Measurements from ENCODE around the gene C1QTNF7.

C1QTNF7 gene

DNA sequence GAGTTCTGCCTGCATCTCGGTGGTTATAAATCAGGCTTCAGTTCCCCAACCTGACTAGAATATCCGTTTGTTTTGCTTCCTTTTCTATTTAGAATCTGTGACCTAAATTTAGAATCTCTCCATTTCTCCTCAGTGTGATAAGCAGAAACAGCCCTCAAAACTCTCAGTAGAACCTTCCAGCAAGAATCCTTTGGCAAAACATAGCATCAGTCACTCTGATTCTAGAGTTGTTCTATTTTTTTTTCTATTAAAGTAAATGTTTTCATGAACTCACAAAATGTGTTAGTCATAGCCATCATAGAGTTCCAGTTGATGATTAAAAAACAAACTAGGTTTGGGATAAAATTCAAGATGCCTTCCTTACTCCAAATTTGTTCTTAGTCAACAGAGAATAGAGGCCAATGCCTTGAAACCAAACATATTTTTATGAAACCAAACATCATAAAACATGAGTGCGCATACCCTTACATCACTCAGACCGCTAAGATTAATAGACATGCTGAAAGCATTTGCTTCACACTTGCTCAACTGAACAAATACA lies 13.2 kb upstream of the C1QTNF7 start:
- no peak for DNase-seq (ENCODE audit: low read depth)

DNA sequence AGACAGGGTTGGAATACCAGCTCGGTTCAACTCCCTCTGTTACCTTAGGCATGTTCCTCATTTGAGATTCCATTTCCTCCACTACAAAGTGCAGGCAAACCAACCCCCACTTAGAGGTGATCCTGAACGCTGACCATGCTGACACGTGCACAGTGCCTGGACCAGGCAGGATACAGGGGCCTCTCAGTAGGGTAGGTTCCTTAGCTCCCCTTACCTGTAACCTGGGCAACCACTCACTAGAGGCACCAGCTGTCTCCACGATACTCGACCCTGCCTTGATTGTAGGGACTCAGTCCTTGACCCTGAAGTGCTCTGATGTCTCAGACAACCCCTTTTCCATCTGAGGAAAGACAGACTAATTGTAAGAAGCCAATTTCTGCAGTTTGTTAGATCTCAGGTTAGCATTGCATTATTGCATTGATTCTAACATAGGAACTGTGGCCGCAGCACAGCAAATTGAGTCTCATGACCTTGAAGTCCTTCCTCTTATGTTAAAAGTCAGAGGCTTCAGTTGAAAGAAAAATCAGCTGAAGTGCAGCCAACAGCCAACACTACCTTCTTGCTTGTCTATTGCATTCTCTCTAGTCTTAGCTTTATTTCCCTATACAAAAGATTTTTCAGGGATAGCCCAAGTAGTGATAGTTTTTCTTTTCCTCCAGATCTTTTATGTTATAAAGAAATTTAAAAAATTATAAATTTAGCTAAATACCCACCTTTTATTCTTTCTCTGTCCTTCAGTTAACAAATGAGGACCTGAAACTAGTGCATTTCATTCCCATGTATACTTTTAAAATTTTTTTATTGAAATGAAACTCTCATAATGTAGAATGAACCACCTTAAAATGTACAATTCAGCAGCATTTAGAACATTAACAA lies 11.2 kb upstream of the C1QTNF7 start:
- DNase-seq (ENCODE audit: low read depth): no peak

DNA sequence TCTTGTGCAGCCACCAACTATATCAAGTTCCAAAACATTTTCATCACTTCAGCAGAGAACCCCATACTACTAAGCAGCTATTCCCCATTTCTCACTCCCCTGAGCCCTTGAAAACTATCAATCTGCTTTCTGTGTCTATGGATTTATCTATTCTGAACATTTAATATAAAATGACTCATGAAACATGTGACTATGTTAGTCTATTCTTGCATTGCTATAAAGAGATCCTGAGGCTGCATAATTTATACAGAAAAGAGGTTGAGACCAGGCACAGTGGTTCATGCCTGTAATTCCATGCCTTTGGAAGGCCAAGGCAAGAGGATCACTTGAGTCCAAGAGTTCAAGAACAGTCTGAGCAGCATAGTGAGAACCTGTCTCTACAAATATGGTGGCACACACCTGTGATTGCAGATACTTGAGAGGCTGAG lies 10.6 kb upstream of the C1QTNF7 start:
- DNase-seq (ENCODE audit: low read depth): no peak

DNA sequence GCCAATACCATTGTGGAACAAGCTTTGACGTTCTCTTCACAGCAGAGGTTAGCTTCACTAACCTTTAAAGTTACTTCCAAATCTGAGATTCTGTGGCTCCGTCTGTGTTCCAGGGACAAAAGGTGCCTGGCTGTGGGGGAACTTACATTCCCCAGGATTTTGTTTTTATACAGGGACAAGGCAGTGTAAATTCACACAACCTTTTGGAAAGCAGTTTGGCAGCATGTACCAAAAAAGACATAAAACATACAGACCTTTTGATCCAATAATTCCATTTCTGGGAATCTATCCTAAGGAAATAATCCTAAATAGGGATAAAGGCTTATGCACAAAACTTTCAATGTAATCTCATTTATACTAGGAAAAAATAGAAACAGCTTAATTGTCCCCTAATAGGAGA lies 8.9 kb upstream of the C1QTNF7 start:
- no peak for DNase-seq (ENCODE audit: low read depth)

DNA sequence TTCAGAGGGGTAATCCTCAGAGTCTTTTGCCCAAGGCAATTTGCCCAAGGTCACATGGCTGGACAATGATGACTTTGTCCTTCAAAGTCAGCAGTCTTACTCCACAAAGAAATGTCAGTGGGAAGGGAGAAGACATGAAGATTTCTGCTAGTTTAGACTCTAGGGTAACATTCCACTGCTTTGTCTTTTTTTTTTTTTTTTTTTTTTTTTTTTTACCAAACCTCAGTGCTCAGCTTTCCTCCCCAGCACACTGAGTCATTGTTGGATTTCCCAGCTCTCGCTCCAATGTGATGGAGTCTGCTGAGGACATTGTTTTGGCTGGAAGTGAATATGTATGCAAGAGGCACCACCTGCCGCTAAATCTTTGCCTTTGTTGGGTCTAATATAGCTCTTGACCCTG lies 7.2 kb upstream of the C1QTNF7 start:
- DNase-seq (ENCODE audit: low read depth): no peak

DNA sequence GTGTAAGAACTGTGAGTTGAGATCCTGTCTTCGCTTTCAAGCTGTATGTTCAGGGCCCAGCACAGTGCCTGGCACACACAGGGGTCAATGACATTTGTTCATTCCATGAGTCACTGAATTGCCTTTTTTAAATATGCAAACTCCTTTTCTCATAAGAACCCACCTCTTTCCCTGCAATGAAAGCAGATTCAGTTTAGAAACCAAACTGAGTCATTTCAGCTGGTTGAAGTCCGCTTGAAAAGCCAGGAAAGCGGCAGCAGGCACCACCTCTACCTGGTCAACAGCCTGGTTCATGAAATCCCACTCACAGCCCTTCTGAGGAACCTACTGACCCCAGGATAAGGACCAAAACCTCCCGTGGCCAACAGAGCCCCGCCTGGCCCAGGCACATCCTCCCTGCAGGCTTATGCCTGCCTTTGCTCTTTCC lies 4.5 kb upstream of the C1QTNF7 start:
- no peak for DNase-seq (ENCODE audit: low read depth)

DNA sequence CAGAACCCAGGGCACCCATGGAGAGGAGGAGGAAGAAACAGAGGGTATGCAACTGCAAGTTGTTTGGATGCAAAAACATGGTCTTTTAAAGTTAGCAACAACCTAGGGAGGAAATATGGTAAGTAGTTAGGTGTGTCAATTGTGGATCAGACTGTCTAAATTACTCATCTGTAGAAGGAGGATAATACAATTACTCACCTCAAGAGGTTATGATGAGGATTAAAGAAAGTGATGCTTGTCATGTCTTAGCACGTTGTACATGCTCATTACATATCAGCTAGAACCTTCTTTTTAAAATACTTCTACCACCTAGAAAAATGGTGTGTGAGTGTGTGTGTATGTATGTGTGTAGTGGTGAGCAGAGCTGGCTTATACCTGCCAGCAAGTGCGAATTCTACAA lies 2.3 kb upstream of the C1QTNF7 start:
- DNase-seq (ENCODE audit: low read depth): no peak

DNA sequence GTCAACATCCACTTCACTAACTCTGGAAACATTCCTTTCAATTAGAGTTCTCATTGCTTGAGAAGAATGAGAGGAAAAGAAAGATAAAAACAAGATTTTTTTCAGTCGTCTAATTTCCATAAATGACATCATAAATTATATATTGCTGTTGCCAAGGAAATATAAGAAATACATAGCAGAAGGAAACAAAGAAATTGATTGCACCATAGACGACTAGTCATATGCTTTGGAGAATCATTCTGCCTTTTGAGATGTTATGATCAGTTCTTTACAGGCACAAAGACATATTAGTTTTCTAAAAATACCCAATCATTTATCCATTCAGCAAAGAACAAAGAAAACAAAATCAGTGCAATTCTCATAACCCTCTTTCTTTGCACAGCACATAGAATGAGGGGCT lies 672 bp upstream of the C1QTNF7 start:
- DNase-seq (ENCODE audit: low read depth): no peak

DNA sequence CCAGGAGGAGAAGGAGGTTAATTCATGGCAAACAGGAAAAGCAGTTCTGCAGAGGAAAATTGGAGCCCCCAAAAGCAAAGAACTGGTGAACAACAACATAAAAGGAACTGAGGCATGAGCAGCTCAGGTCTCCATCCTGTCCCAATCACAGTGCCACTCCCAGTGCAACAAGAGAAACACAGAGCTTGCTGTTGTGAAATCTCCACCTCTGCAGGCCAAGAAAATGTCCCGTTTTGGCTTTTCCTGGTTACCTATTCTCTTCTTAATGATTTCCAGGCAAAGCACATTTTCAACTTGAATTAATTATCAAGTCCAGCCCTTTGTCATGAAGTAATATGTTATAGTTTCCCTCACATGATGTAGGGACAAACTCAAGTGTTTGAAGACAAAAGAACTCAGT lies 778 bp downstream of the C1QTNF7 start:
- no peak for DNase-seq (ENCODE audit: low read depth)

DNA sequence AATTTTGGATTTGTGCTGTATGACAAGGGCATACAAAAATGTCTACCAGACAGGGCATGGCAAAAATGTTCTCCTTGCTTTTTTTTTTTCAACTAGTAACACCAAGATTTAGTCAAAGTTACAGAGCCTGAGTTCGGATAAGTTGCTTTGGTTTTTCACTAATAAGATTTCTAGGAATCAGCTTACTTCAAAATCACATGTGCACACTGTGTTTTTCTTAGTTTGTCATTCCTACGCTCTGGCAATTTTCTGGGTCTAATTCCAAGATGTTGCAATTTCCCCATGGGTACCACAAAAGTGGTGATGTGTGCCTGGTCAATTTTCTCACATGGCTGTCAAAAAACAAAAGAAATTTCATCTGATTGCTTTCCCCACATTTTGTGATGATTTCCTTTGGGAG lies 6.3 kb downstream of the C1QTNF7 start:
- no peak for DNase-seq (ENCODE audit: low read depth)

DNA sequence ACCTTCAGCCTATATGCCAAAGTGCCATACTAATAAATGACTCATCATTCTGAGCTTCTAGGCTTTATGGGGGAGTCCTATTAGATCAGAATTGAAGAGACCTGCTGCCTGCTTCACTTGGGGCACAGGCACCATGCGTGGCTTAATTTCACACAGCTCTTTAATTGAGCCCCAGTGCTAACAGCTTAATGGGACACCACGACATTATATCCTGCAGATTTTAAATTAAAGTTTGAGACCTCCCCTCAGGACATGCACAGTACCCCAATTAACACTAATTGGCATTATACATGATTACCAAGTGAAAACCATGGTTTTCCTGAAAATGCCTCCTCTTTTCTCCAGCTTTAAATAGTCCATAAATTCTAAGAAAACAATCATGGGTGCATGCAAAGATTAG lies 6.8 kb downstream of the C1QTNF7 start:
- DNase-seq (ENCODE audit: low read depth): no peak

DNA sequence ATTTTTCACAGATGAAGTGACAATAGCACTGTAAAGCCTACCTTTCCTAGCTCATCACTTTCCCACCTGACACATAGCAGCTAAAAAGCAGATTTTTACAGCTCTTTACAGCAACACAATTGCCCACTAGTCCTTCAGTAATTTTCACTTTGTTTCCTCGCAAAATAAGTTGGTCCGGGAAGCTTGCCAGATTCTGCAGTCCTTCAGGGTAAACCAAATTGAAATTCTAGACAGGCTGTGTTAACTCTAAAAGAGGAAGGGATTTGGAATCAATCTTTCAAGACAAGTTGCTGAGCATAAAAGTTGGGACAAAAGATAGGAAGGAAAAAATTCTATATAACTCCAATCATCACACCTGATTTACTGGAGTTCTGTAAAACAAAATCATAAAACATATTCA lies 8.7 kb downstream of the C1QTNF7 start:
- DNase-seq (ENCODE audit: low read depth): no peak

DNA sequence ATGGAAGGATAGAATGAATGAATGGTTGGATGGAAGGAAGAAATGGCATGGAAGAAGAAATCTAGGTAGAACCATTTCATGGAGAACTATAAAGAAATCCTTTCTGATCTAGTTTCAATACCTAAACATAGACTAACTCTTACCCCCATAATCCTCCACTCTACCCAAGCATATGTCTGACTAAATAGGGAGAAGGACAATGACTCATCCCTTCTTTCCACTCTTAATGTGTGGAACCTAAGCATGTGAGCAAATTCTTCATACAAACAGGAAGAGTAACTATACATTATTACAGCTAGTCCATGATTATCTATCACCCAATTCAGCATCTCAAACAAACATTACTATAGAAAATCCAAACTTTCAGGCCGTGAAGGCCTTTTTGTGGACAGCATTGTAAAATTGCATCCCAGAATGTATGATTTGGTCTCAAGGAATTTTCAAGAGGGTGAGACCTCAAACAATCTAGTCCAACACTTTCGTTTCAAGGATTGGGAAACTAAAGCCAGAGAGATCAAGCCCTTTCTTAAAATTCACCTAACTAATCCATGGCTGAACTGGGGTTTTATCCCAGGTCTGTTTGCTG lies 11.2 kb downstream of the C1QTNF7 start:
- DNase-seq (ENCODE audit: low read depth): no peak

DNA sequence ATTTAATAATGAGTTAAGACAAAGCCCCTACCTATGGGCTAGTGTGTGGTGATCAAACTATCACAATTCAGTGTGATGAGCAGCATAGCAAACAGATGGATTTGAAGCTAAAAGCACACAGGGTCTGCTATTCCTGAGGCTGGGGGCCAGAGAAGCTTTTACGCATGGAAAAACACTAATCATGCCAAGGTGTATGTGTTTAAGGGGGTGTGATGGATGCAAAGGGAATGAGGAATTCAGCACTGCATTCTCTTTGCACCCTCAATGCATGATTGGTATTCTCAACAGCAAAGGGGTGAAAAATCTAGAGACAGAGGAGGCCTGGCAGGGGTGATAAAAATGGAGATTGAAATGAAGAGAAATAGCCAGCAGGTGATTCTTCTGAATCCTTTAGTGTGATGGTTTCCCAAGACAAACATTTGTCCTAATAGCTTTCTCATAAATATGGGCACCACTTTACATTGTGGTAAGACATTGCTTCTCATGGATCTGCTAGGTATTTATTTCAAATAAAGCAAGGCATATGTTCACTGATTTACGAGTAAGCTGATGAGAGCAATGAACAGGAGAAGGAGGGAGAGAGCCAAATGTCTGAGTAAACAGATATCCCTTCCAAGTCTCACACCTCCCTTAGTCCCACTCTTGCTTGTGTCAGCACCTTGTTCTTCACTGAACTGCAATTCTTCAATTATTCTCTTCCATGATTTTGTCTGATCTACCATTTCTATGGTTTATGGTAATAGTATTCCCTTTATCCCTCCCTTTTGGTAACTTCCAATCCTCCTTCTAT lies 15.7 kb downstream of the C1QTNF7 start:
- no peak for DNase-seq (ENCODE audit: low read depth)

DNA sequence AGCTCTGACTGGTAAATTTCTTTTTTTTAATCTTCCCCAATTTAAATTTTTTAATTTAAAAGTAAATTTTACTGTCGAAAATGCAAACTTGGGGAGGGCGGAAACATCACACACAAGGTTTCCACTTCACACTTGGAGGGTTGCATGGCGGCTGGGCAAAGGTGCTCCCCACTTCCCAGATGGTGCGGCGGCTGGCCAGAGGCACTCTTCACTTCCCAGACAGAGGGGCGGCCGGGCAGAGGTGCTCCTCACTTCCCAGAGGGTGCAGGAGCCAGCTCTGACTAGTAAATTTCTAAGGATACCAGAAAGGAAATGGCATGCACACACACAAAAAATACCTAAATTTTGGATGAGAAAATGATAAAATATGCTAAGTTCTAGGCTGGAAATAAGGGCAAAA lies 16.4 kb downstream of the C1QTNF7 start:
- DNase-seq (ENCODE audit: low read depth): no peak

DNA sequence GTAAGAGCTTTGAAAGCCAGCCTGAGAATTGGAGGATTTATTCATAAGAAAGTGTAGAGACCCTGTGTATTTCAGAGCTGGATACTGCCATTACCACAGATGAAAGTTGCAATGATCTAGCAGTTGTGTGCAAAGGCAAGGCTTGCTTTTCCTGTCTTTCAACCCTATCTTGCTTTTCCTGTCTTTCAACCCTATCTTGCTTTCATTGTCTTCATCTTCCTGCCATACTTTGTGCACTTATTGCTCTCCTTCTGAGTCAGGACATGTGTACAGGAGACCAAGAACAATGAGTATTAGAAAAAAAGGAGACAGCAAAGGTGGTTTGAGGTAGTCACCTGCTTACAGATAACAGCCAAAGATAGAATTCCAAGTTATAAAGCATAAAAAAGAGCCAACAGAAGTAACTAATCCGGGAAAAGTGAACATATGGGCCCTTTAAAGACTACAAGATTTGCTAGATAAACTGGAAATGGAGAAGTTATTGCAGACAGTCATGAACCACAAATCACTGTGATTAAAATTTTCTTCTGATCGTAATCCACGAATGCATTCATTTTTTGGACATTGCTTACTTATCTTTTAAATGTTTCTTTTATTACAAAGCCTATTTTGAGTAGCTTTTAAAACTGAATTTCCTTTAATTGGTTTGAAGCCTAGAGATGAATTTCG lies 17.2 kb downstream of the C1QTNF7 start:
- DNase-seq (ENCODE audit: low read depth): no peak

DNA sequence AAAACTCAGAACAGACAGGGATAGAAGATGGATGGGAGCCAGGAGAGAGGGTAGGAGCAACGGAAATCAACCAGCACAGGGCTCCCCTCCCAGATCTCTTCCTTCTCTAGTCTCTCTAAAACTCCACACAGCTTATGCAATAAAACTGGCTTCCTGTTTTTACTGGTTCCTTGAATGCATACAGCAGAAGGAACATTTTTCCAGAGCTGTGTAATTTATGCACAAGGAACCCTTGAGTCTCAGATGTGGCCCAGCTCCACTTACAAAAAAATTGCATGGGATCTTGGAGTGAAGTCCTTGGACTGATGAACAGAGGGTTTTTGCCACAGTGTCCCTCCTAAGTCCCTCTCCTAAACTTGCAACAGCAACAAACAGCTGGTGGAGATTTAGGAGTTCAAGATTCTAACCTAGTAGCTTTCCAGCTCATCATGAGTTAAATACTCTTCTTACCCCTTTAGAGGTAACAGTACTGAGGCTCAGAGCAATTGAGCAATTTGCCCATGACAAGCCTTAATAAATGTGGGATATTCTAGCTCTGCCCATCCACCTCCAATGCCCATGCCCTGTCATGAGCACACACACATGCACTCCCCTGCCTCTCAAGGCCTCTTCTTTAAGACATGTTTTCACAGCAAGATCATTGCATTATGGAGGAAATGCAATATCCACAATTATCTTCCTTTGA lies 23.5 kb downstream of the C1QTNF7 start:
- no peak for DNase-seq (ENCODE audit: low read depth)

DNA sequence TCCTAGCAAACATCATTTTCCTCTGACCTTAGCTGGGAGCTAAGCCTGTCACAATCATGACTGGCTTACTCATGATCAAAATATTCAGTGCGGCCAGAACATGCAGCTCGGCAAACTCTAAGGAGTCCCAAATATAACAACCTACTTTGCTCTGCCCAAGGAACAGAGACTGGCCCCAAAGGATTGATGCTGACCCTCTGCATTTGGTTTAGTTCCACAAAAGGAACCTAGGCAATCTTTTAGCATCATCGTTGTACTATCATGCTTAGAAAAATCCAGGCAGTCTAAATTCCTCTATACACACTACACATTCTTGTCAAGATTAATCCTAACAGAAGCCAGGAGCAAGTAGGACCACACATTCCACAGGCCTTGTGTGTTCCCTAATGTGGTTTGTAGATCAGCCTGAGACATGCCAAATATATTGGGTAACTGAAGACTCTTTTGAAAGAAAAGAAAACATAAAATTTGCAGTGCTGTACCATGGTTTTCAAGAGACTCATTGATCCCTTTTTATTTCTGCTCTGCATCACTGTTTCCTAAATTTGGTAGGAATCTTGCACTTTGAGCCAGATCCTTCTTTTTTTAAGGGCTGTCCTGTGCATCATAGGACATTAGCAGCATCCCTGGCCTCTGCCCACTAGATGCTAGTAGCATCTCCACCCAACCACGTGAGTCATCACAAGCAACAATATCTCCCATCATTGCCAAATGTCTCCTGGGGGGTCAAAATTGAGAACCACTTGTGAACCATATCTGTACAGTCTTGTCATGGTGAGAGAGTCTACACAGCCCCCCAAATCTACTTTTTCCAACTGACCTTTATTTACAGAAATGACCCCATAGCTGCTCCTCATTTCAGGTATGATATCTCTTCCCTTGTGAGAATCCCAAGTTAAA lies 24.3 kb downstream of the C1QTNF7 start:
- DNase-seq (ENCODE audit: low read depth): no peak

DNA sequence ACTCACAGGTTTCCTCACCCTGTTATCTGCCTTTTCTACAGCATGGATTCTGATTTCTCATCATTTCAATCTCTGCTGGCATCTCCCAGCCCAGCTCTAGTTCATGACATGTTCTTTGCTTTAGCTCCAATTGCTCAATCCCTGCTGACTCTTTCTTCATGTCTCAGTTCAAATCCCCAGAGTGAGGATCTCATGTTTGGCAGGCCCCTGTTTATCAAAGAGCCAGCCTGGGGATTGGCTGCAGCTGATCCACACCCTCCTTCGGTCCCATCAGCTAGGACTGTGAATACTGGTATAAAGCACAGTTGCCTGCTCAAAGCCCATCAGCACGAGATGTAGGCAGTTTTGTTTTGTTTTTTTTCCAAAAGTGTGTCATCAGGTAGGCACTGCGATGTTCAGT lies 27.5 kb downstream of the C1QTNF7 start:
- DNase-seq (ENCODE audit: low read depth): no peak

DNA sequence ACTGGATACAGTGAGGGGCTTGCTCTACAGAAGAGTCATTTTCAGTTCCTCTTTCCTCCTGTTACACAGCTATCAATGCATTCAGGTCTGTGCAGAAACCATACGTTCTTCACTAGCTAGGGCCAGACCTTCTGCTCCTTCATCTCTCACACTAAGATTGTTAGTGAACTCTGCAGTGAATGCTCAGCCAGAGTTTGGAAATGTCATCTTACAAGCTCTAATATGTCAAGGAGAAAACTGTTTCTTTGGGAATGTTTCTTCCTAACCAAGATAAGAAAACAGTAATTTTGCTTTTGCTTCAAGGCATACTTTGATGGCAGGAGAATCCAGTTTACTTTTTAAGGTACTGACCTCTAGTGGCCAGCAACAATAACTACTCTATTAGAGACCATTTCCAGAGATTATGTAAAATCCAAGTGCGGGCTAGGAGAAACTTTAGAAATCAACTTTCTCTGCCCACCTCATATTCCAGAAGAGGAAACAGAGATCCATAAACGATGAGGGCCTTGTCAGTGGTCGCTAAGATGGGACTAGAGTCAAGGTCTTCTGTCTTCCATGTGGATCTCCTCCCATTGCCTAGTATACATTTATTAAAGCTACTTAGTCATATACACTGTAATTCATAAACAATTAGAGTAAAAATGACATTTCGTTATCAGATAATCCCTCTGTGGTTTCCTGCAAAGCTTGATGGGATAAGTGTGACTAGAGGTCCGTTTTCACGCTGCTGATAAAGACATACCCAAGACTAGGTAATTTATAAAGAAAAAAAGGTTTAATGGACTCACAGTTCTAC lies 29.8 kb downstream of the C1QTNF7 start:
- no peak for DNase-seq (ENCODE audit: low read depth)

Data from stimulated activated CD8-positive, alpha-beta memory T cell treated with anti-CD3 and anti-CD28 coated beads, Interleukin-4, amount 100 ng/mL, for 24 hours (primary cell).